VCaP (cell line): ENCODE measurements around the gene UBE2E1.

Source experiments
- H3K27ac ChIP-seq: fragments of 450-650 bp; 2 replicates; pipeline ENCODE4 v1.5.1; 2017
- TF ChIP-seq, protein P1 (sequence below): fragments of 450-650 bp; conservative IDR thresholded peaks from 2 replicates; pipeline ENCODE4 v1.5.1; 2017; ENCODE audit warnings: mild to moderate bottlenecking, moderate library complexity

The UBE2E1 gene

DNA sequence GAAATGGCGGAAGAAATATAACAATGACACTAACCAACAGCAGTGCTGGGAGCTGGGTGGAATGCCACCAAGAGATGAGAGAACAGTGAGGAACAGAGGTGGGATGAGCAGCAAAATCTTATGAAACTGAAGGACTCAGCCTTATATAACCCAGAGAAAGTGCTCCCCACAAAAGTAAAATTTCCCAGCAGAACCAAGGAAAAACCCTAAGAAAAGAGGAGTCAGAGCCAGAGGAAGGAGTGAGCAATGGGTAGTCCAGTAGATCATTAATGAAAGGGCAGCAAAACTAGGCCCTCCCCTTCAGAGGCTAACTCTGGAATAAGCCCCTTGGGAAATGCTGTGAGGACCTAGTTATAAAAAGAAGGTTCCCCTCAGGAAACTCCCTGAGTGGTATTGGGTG is 24.7 kb upstream of the UBE2E1 start:
- H3K27ac ChIP-seq, result no peak overlapping the region
- TF ChIP-seq, protein P1, sequence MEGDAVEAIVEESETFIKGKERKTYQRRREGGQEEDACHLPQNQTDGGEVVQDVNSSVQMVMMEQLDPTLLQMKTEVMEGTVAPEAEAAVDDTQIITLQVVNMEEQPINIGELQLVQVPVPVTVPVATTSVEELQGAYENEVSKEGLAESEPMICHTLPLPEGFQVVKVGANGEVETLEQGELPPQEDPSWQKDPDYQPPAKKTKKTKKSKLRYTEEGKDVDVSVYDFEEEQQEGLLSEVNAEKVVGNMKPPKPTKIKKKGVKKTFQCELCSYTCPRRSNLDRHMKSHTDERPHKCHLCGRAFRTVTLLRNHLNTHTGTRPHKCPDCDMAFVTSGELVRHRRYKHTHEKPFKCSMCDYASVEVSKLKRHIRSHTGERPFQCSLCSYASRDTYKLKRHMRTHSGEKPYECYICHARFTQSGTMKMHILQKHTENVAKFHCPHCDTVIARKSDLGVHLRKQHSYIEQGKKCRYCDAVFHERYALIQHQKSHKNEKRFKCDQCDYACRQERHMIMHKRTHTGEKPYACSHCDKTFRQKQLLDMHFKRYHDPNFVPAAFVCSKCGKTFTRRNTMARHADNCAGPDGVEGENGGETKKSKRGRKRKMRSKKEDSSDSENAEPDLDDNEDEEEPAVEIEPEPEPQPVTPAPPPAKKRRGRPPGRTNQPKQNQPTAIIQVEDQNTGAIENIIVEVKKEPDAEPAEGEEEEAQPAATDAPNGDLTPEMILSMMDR, result no peak

DNA sequence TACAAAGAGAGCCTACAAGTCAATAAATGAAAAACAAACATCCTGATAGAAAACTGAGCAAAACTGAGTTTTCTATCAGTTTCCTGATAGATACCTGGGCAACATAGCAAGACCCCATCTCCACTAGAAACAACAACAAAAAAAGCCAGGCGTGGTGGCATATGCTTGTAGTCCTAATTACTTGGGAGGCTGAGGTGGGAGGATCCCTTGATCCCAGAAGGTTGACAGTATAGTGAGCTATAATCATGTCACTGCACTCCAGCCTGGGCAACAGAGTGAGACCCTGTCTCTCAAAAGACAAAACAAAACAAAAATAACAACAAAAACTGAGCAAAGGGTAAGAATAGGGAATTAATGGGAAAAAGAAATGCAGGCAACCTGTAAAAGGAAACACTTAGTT is 23.9 kb upstream of the UBE2E1 start:
- TF ChIP-seq, protein P1, result no peak
- H3K27ac ChIP-seq, result no peak overlapping the region

DNA sequence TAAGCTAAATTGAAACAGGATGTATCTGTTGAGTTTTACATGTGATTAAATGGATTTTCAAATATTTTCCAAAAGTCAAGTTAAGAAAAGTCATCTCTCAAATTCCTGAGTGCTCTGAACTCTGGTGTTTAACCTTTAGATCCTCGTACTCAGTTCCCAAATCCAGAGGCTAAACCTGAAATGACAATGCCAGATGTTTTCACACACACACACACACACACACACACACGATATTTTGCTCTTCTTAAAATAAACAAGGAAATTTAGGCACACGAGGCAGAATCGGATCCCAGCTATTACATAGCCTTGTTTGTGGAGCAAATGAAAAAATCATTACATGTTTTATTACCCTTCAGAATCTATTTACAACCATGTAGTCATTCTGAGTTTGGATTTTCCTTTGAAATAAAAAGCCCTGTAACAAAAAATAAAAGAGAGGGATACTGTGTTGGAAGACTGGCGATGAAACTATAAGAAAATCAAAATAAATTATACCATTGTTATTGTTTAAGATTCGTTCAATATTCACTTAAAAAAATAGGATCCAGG is 20.6 kb upstream of the UBE2E1 start:
- TF ChIP-seq, protein P1, result no peak

DNA sequence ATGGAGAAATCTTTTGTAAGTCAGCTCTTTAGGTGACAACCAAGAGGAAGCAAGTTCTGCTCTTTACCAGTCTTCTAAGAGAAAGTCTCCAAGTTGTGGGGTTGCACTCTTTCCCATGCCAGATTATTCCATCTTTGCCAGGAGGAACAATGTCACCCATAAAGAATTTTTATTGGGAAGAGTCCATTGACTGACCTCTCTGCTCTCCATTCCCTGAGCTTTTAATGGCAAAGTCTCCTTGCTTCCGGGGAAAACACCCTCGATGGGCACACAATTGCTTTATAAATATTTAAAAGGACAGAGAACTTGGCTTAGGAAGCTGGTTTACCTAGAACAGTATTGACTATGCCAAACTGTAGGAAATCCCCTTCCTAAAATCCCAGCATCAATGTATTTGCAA is 19.9 kb upstream of the UBE2E1 start:
- TF ChIP-seq, protein P1, result no peak
- peak overlapping the region; percentile 40 for H3K27ac ChIP-seq

More for the DNA sequence above, 20.6 kb upstream of the UBE2E1 start:
- H3K27ac ChIP-seq, result peak overlapping the region; percentile 40

DNA sequence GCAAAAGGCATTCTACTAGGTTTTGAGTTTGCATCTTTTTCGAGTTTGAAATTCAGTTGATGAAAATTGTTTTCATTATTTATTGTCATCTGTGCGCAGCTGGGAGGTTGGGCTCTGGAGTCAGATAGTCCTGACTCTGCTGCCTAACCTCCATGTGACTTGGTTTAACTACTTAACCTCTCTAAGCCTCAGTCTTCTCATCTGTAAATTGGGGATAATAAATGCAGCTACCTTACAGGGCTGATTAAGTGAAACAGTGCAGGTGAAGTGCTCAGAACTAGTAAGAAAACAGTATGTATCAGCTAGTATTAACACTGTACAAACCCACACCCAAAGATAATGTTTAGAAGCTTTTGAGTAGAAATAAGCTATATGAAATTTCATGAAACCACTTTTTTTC is 14.1 kb upstream of the UBE2E1 start:
- TF ChIP-seq, protein P1, result no peak
- no peak overlapping the region for H3K27ac ChIP-seq

DNA sequence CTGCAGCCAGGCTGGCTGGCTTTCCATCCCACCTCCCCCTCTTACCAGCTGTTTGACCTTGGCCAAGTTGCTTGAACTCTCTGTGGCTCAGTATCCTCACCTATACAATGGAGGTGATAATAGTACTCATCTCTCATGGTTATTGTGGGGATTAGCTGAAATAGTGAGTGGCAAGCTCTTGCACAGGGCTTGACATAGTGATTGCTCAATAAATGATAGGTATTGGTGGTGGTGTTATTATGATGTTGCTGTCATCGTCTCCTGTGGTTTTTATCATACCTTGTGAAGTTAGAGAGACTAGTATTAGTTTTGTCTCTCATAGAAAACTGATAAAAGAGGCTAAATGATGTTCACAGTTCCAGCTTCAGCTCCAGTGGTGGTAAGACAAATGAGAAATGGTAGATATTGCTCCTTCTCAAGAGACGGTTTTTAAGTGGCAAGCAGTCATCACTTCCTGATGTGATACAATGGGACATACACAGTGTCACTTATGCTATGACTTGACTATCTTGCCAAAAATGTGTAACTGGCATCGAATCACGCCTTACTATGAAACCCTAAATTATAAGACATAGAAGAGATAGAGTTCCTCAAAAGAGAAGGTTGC is 12.1 kb upstream of the UBE2E1 start:
- TF ChIP-seq, protein P1, result no peak
- no peak overlapping the region for H3K27ac ChIP-seq

DNA sequence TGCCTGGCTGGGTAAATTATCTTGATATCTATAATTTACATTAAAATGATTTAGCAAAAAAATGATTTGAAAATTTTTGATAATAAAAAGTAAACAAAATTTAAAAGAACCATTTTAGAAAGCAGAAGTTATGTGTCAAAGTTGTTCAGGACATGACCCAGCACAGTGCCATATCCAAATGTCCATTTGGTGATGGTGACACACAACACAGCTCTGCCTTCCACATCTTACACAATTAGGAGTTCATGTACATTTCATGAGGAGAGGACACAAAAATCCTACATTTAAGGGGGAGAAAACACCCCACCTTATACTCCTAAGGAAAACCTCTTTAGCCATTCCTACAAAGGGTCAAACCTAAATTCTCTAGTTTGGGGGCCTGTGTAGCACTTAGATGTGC is 10.7 kb upstream of the UBE2E1 start:
- H3K27ac ChIP-seq, result no peak overlapping the region
- TF ChIP-seq, protein P1, result no peak
